Liver (tissue), 3 donors: ENCODE results near the gene CMIP.

ENCODE experiments used
- ATF3 ChIP-seq: IDR thresholded peaks from 2 replicates; pipeline ENCODE4 v1.6.1; 2016; ENCODE audit warnings: antibody characterized with exemption
- CTCF ChIP-seq: fragments of 150-350 bp; IDR thresholded peaks from 2 replicates; pipeline ENCODE4 v1.5.1; 2017; ENCODE audit warnings: improper control_type of control experiment, low read depth, low read length; ENCODE audit not compliant: missing input control
- EGR1 ChIP-seq, 2 donors: IDR thresholded peaks; 2 replicates each; pipeline ENCODE4 v1.6.1; 2016 to 2018; ENCODE audit warnings: antibody characterized with exemption in 2 of 2, low read depth in 2 of 2
- FOXA1 ChIP-seq: IDR thresholded peaks from 2 replicates; pipeline ENCODE4 v1.6.1; 2016; ENCODE audit warnings: antibody characterized with exemption
- GABPA ChIP-seq, 2 donors: IDR thresholded peaks in 1 of 2; conservative IDR thresholded peaks in 1 of 2; 2 replicates each; pipeline ENCODE4 v1.6.1; 2016; ENCODE audit warnings: antibody characterized with exemption in 2 of 2, mild to moderate bottlenecking in 1 of 2, moderate library complexity in 1 of 2
- JUND ChIP-seq, 2 donors: IDR thresholded peaks; 2 replicates each; pipeline ENCODE4 v1.6.1; 2016; ENCODE audit warnings: antibody characterized with exemption in 2 of 2
- MAX ChIP-seq: IDR thresholded peaks from 2 replicates; pipeline ENCODE4 v1.6.1; 2016; ENCODE audit warnings: antibody characterized with exemption
- NR2F2 ChIP-seq: IDR thresholded peaks from 2 replicates; pipeline ENCODE4 v1.6.1; 2016; ENCODE audit warnings: antibody characterized with exemption
- RAD21 ChIP-seq, 2 donors: IDR thresholded peaks; 2 replicates each; pipeline ENCODE4 v1.6.1; 2016; ENCODE audit warnings: antibody characterized with exemption in 2 of 2, mild to moderate bottlenecking in 2 of 2
- REST ChIP-seq: IDR thresholded peaks from 2 replicates; pipeline ENCODE4 v1.6.1; 2016; ENCODE audit warnings: antibody characterized with exemption, mild to moderate bottlenecking
- SP1 ChIP-seq: IDR thresholded peaks from 2 replicates; pipeline ENCODE4 v1.6.1; 2018; ENCODE audit warnings: antibody characterized with exemption, mild to moderate bottlenecking
- TAF1 ChIP-seq: conservative IDR thresholded peaks from 2 replicates; pipeline ENCODE4 v1.6.1; 2016; ENCODE audit warnings: antibody characterized with exemption, mild to moderate bottlenecking
- YY1 ChIP-seq: IDR thresholded peaks from 2 replicates; pipeline ENCODE4 v1.6.1; 2016; ENCODE audit warnings: antibody characterized with exemption, mild to moderate bottlenecking
- donor health status: healthy.
- donor health status: healthy.

- no peak for TF ChIP-seq MAX
- no peak for TF ChIP-seq CTCF
- TF ChIP-seq JUND (IDR thresholded peaks at IDR 0.05), result no peak
- no peak for TF ChIP-seq TAF1
- no peak for TF ChIP-seq GABPA (IDR thresholded peaks at IDR 0.05 in 1 of 2, conservative IDR thresholded peaks at IDR 0.05 in 1 of 2)
- TF ChIP-seq YY1, result no peak
- TF ChIP-seq SP1, result no peak
- TF ChIP-seq ATF3, result no peak
- TF ChIP-seq EGR1 (IDR thresholded peaks at IDR 0.05; ENCODE audit: low read depth in 2 of 2), result no peak
- no peak for TF ChIP-seq REST
- TF ChIP-seq RAD21 (IDR thresholded peaks at IDR 0.05), result no peak
- TF ChIP-seq NR2F2, result no peak
- TF ChIP-seq FOXA1, result no peak
Observed at GRCh38 chr16:81651758-81652718, 207.4 kb downstream of the CMIP start.
